HepG2 (cell line): ENCODE data around the gene CDX1. TPM values are rescaled to one million over a fixed set of nuclear protein-coding genes. Genes with fewer than 3 reads are reported as not detected.

Experiments used
- AFF4 ChIP-seq: sonication (generic); formaldehyde crosslinking; IDR thresholded peaks from 2 replicates; pipeline ENCODE4 v1.4.0; 2020; ENCODE audit warnings: missing genetic modification reagents
- FOXO4 ChIP-seq: sonication (generic); formaldehyde crosslinking; conservative IDR thresholded peaks from 2 replicates; pipeline ENCODE4 v1.8.1; 2023; ENCODE audit warnings: missing genetic modification reagents
- MAFF ChIP-seq: IDR thresholded peaks from 2 replicates; pipeline ENCODE4 v1.6.1; 2011; ENCODE audit warnings: low read depth, low read length, improper control_type of control experiment
- MLLT10 ChIP-seq: sonication (generic); formaldehyde crosslinking; IDR thresholded peaks from 2 replicates; pipeline ENCODE4 v1.4.0; 2020; ENCODE audit warnings: missing genetic modification reagents
- NFIB ChIP-seq: sonication (generic); formaldehyde crosslinking; IDR thresholded peaks from 2 replicates; pipeline ENCODE4 v1.9.0; 2021; ENCODE audit warnings: missing genetic modification reagents, mild to moderate bottlenecking, borderline replicate concordance
- TAF1 ChIP-seq: sonication (generic); formaldehyde crosslinking; IDR thresholded peaks from 2 replicates; pipeline ENCODE4 v1.4.0; 2020; ENCODE audit warnings: missing genetic modification reagents
- ZNF33B ChIP-seq: sonication (generic); formaldehyde crosslinking; IDR thresholded peaks from 2 replicates; pipeline ENCODE4 v1.5.1; 2020; ENCODE audit warnings: mild to moderate bottlenecking, missing genetic modification reagents
- ZNF747 ChIP-seq: sonication (generic); formaldehyde crosslinking; IDR thresholded peaks from 2 replicates; pipeline ENCODE4 v1.8.1; 2023; ENCODE audit warnings: missing genetic modification reagents, mild to moderate bottlenecking, borderline replicate concordance
- ZSCAN21 ChIP-seq: sonication (generic); formaldehyde crosslinking; IDR thresholded peaks from 2 replicates; pipeline ENCODE4 v1.8.0; 2022; ENCODE audit warnings: mild to moderate bottlenecking, missing genetic modification reagents, moderate library complexity, borderline replicate concordance
- polyA plus RNA-seq, 8 experiments: library from polyadenylated mRNA; depleted of rRNA in 3 of 8; stranded (reverse) in 7 of 8; unstranded in 1 of 8; fragments of >200 nt; fragmentation: Illumina TruSeq in 4 of 8; extraction: Trizol in 4 of 8; gene quantifications; 2 replicates each; pipeline versions ENCODE4 v1.2.1 to v1.2.3, GENCODE V29; 2011 to 2016; ENCODE audit warnings: low read depth in 4 of 8, missing spikeins in 1 of 8, mixed read lengths in 1 of 8; ENCODE audit not compliant: insufficient read depth in 1 of 8
- total RNA-seq, 5 experiments: library from RNA; depleted of rRNA; stranded (reverse); fragments of >200 nt; fragmentation: Illumina TruSeq; extraction: Trizol; gene quantifications; 2 replicates each; pipeline ENCODE4 v1.2.3, GENCODE V29; 2016; ENCODE audit warnings: low read depth in 1 of 5
- TF ChIP-seq, protein P1 (sequence below): sonication (generic); formaldehyde crosslinking; IDR thresholded peaks from 2 replicates; pipeline ENCODE4 v1.4.0; 2020; ENCODE audit warnings: missing genetic modification reagents

The CDX1 gene
- total and polyA plus RNA-seq, 2 of the 13 experiments (the other 11 are each of a cell fraction or from before 2014, with no cell fraction given), result not detected

GRCh38 chr5:150129813-150130492 lies 36.6 kb upstream of the CDX1 start (continued):
- no peak for TF ChIP-seq AFF4
- TF ChIP-seq ZNF33B (CRISPR knock-in tag), result 0 out of 2 replicates have a peak, but pooled peaks have one; percentile 74
- no peak for TF ChIP-seq ZSCAN21 (CRISPR knock-in tag)
- no peak for TF ChIP-seq MLLT10 (CRISPR knock-in tag)
- TF ChIP-seq TAF1 (CRISPR knock-in tag), result no peak
- TF ChIP-seq ZNF747 (CRISPR knock-in tag), result no peak
- no peak for TF ChIP-seq NFIB (CRISPR knock-in tag)
- TF ChIP-seq FOXO4, result no peak
- no peak for TF ChIP-seq MAFF
- TF ChIP-seq, protein P1, sequence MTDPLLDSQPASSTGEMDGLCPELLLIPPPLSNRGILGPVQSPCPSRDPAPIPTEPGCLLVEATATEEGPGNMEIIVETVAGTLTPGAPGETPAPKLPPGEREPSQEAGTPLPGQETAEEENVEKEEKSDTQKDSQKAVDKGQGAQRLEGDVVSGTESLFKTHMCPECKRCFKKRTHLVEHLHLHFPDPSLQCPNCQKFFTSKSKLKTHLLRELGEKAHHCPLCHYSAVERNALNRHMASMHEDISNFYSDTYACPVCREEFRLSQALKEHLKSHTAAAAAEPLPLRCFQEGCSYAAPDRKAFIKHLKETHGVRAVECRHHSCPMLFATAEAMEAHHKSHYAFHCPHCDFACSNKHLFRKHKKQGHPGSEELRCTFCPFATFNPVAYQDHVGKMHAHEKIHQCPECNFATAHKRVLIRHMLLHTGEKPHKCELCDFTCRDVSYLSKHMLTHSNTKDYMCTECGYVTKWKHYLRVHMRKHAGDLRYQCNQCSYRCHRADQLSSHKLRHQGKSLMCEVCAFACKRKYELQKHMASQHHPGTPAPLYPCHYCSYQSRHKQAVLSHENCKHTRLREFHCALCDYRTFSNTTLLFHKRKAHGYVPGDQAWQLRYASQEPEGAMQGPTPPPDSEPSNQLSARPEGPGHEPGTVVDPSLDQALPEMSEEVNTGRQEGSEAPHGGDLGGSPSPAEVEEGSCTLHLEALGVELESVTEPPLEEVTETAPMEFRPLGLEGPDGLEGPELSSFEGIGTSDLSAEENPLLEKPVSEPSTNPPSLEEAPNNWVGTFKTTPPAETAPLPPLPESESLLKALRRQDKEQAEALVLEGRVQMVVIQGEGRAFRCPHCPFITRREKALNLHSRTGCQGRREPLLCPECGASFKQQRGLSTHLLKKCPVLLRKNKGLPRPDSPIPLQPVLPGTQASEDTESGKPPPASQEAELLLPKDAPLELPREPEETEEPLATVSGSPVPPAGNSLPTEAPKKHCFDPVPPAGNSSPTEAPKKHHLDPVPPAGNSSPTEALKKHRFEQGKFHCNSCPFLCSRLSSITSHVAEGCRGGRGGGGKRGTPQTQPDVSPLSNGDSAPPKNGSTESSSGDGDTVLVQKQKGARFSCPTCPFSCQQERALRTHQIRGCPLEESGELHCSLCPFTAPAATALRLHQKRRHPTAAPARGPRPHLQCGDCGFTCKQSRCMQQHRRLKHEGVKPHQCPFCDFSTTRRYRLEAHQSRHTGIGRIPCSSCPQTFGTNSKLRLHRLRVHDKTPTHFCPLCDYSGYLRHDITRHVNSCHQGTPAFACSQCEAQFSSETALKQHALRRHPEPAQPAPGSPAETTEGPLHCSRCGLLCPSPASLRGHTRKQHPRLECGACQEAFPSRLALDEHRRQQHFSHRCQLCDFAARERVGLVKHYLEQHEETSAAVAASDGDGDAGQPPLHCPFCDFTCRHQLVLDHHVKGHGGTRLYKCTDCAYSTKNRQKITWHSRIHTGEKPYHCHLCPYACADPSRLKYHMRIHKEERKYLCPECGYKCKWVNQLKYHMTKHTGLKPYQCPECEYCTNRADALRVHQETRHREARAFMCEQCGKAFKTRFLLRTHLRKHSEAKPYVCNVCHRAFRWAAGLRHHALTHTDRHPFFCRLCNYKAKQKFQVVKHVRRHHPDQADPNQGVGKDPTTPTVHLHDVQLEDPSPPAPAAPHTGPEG, result no peak
